ENCODE measurements around the gene IGFBPL1.

The IGFBPL1 gene

GRCh38 chr9:38439291-38439915 is 15.1 kb upstream of the IGFBPL1 start:
- H3K36me3 ChIP-seq (ENCODE audit: insufficient read depth, low read length), result no peaks in the 10 kb centered on the region
- TF ChIP-seq EZH2 (IDR thresholded peaks at IDR 0.05; ENCODE audit: borderline replicate concordance, low read depth, low read length, severe bottlenecking), result no peak
- no peak for TF ChIP-seq CTCF (IDR thresholded peaks at IDR 0.05; ENCODE audit: borderline replicate concordance, extremely low read depth, low read length, poor library complexity, severe bottlenecking)
- ATAC-seq (ENCODE audit: insufficient read depth, low read depth), result no peak

GRCh38 chr9:38437193-38437823 is 13.1 kb upstream of the IGFBPL1 start:
- no peak for DNase-seq
- Histone ChIP-seq H3K4me1 (ENCODE audit: insufficient read depth, low read length) (no peaks in the 10 kb centered on the region), H3K36me3 (ENCODE audit: insufficient read depth, low read length) (no peaks in the 10 kb centered on the region), H3K9me3 (ENCODE audit: insufficient read depth, low read length, severe bottlenecking) (peaks cover 2% of the 10 kb centered on the region), H3K27me3 (ENCODE audit: insufficient read depth, low read length, poor library complexity) (no peaks in the 10 kb centered on the region), H3K9ac (ENCODE audit: low read depth, low read length) (no peak overlapping the region), H4K20me1 (ENCODE audit: insufficient read depth, low read length) (no peaks in the 10 kb centered on the region), H2AFZ (ENCODE audit: low read depth, low read length) (no peak overlapping the region), H3K4me3 (ENCODE audit: low read depth in 1 of 2, low read length in 2 of 2) (no peak overlapping the region), H3K79me2 (ENCODE audit: insufficient read depth, low read length) (no peaks in the 10 kb centered on the region), H3K27ac (ENCODE audit: low read length) (no peak overlapping the region), H3K4me2 (ENCODE audit: insufficient read depth, low read length) (no peak overlapping the region)
- no peak for ATAC-seq (ENCODE audit: insufficient read depth, low read depth)
- TF ChIP-seq CTCF (IDR thresholded peaks at IDR 0.05; ENCODE audit: borderline replicate concordance, extremely low read depth, low read length, poor library complexity, severe bottlenecking), result no peak
- TF ChIP-seq EZH2 (IDR thresholded peaks at IDR 0.05; ENCODE audit: borderline replicate concordance, low read depth, low read length, severe bottlenecking), result no peak

More at GRCh38 chr9:38439291-38439915, 15.1 kb upstream of the IGFBPL1 start:
- no peak for DNase-seq
- no peak overlapping the region for H2AFZ ChIP-seq (ENCODE audit: low read depth, low read length)
- H3K27ac ChIP-seq (ENCODE audit: low read length), result no peak overlapping the region
- H3K79me2 ChIP-seq (ENCODE audit: insufficient read depth, low read length), result no peaks in the 10 kb centered on the region
- H3K27me3 ChIP-seq (ENCODE audit: insufficient read depth, low read length, poor library complexity), result no peaks in the 10 kb centered on the region
- no peak overlapping the region for H3K4me2 ChIP-seq (ENCODE audit: insufficient read depth, low read length)
- H3K9me3 ChIP-seq (ENCODE audit: insufficient read depth, low read length, severe bottlenecking), result peaks cover 2% of the 10 kb centered on the region
- H4K20me1 ChIP-seq (ENCODE audit: insufficient read depth, low read length), result no peaks in the 10 kb centered on the region
- no peak overlapping the region for H3K4me3 ChIP-seq (ENCODE audit: low read depth in 1 of 2, low read length in 2 of 2)
- H3K4me1 ChIP-seq (ENCODE audit: insufficient read depth, low read length), result no peaks in the 10 kb centered on the region
- no peak overlapping the region for H3K9ac ChIP-seq (ENCODE audit: low read depth, low read length)

- H4K20me1 ChIP-seq (ENCODE audit: insufficient read depth, low read length), result no peaks in the 10 kb centered on the region
- H3K4me3 ChIP-seq (ENCODE audit: low read depth in 1 of 2, low read length in 2 of 2), result no peak overlapping the region
- peaks cover 2% of the 10 kb centered on the region for H3K9me3 ChIP-seq (ENCODE audit: insufficient read depth, low read length, severe bottlenecking)
- no peak overlapping the region for H3K9ac ChIP-seq (ENCODE audit: low read depth, low read length)
- DNase-seq (no peak), ATAC-seq (ENCODE audit: insufficient read depth, low read depth) (no peak)
- H3K79me2 ChIP-seq (ENCODE audit: insufficient read depth, low read length), result no peaks in the 10 kb centered on the region
- no peaks in the 10 kb centered on the region for H3K27me3 ChIP-seq (ENCODE audit: insufficient read depth, low read length, poor library complexity)
- no peak overlapping the region for H3K4me2 ChIP-seq (ENCODE audit: insufficient read depth, low read length)
- no peak overlapping the region for H3K27ac ChIP-seq (ENCODE audit: low read length)
- H3K4me1 ChIP-seq (ENCODE audit: insufficient read depth, low read length), result no peaks in the 10 kb centered on the region
- no peaks in the 10 kb centered on the region for H3K36me3 ChIP-seq (ENCODE audit: insufficient read depth, low read length)
- TF ChIP-seq CTCF (IDR thresholded peaks at IDR 0.05; ENCODE audit: borderline replicate concordance, extremely low read depth, low read length, poor library complexity, severe bottlenecking) (no peak), EZH2 (IDR thresholded peaks at IDR 0.05; ENCODE audit: borderline replicate concordance, low read depth, low read length, severe bottlenecking) (no peak)
- H2AFZ ChIP-seq (ENCODE audit: low read depth, low read length), result no peak overlapping the region
Observed at GRCh38 chr9:38436708-38437107, 12.5 kb upstream of the IGFBPL1 start.
